B cell (primary cell): ENCODE measurements around the gene NTM. TPM values are rescaled to one million over a fixed set of nuclear protein-coding genes. Genes with fewer than 3 reads are reported as not detected.

ENCODE experiments used
- ATAC-seq: fragments of 200-7000 bp; cut with Tn5 transposase; one replicate; pipeline ENCODE4 v1.10.0; 2021; ENCODE audit warnings: low read depth, mild to moderate bottlenecking, moderate number of reproducible peaks, moderate library complexity
- CTCF ChIA-PET: fragments of 350-600 bp; sonication (Branson Sonifier 250); formaldehyde crosslinking; loops from one replicate; lab custom pipeline; 2021; ENCODE audit warnings: antibody characterized with exemption, inconsistent platforms; lab: Charles Lee
- POLR2A ChIA-PET: fragments of 350-600 bp; sonication (Branson Sonifier 250); formaldehyde crosslinking; loops from one replicate; lab custom pipeline; 2021; ENCODE audit warnings: antibody characterized with exemption; lab: Charles Lee
- DNase-seq: peaks from one replicate; pipeline ENCODE4 v3.0.0; 2013
- H2AFZ ChIP-seq: 2 replicates; pipeline ENCODE4 v1.6.1; 2012; ENCODE audit warnings: mild to moderate bottlenecking, low read depth, low read length; ENCODE audit not compliant: insufficient read depth, poor library complexity, severe bottlenecking
- H3K27ac ChIP-seq, 2 donors: 1 replicate in 1 of 2; 2 replicates in 1 of 2; pipeline ENCODE4 v1.5.1; 2012 to 2013; ENCODE audit warnings: low read length in 2 of 2, mild to moderate bottlenecking in 2 of 2, moderate library complexity in 1 of 2
- H3K27me3 ChIP-seq, 4 experiments: fragments of 200-600 bp in 1 of 4; sonication (generic) in 1 of 4; replicated peaks in 1 of 4; 1 replicate in 2 of 4; 2 replicates in 2 of 4; pipeline versions ENCODE4 v1.6.1 to v1.7.0; 2013 to 2016; ENCODE audit warnings: low read length in 3 of 4, mild to moderate bottlenecking in 2 of 4, mixed read lengths in 1 of 4, moderate library complexity in 1 of 4; ENCODE audit not compliant: insufficient read depth in 4 of 4, control insufficient read depth in 3 of 4; ENCODE audit errors: control extremely low read depth in 1 of 4
- H3K36me3 ChIP-seq, 2 experiments: replicated peaks in 1 of 2; 1 replicate in 1 of 2; 2 replicates in 1 of 2; pipeline versions ENCODE4 v1.6.1 to v1.7.1; 2013; ENCODE audit warnings: low read length in 1 of 2; ENCODE audit not compliant: insufficient read depth in 2 of 2, control insufficient read depth in 1 of 2; ENCODE audit errors: control extremely low read depth in 1 of 2, extremely low read depth in 1 of 2
- H3K4me1 ChIP-seq, 2 donors: fragments of 200-600 bp in 1 of 2; sonication (generic) in 1 of 2; 1 replicate in 1 of 2; 2 replicates in 1 of 2; pipeline versions ENCODE4 v1.5.1 to v1.6.1; 2013 to 2017; ENCODE audit warnings: low read length in 2 of 2; ENCODE audit not compliant: control insufficient read depth in 2 of 2, insufficient read depth in 2 of 2
- H3K4me2 ChIP-seq: replicated peaks from 2 replicates; pipeline ENCODE3; 2012; ENCODE audit warnings: mild to moderate bottlenecking, low read depth, low read length; ENCODE audit not compliant: poor library complexity, severe bottlenecking
- H3K4me3 ChIP-seq, 5 experiments: fragments of 200-600 bp in 1 of 5; sonication (generic) in 1 of 5; 1 replicate in 3 of 5; 2 replicates in 2 of 5; pipeline versions ENCODE4 v1.5.1 to v1.7.0; 2011 to 2016; ENCODE audit warnings: low read length in 4 of 5, mild to moderate bottlenecking in 4 of 5, low read depth in 2 of 5, control low read depth in 1 of 5, moderate library complexity in 1 of 5; ENCODE audit not compliant: insufficient read depth in 1 of 5; ENCODE audit errors: control extremely low read depth in 1 of 5, extremely low read depth in 1 of 5
- H3K79me2 ChIP-seq: fragments of 200-600 bp; sonication (generic); one replicate; pipeline ENCODE4 v1.6.0; 2016; ENCODE audit warnings: low read length; ENCODE audit not compliant: control insufficient read depth, insufficient read depth
- H3K9ac ChIP-seq: fragments of 200-600 bp; sonication (generic); 2 replicates; pipeline ENCODE4 v1.6.1; 2017; ENCODE audit warnings: mild to moderate bottlenecking, low read length, moderate library complexity
- H3K9me3 ChIP-seq, 3 donors: one replicate each; pipeline versions ENCODE4 v1.6.1 to v1.7.1; 2013; ENCODE audit warnings: low read length in 2 of 3; ENCODE audit not compliant: control insufficient read depth in 2 of 3, insufficient read depth in 1 of 3; ENCODE audit errors: control extremely low read depth in 1 of 3
- H4K20me1 ChIP-seq: 2 replicates; pipeline ENCODE4 v1.6.0; 2012; ENCODE audit warnings: mild to moderate bottlenecking, low read length; ENCODE audit not compliant: insufficient read depth, control insufficient read depth, poor library complexity, severe bottlenecking
- H3K27ac Mint-ChIP-seq: one replicate; pipeline ENCODE4 v1.8.0; 2021; ENCODE audit warnings: mixed read lengths
- H3K27me3 Mint-ChIP-seq: one replicate; pipeline ENCODE4 v1.8.0; 2021; ENCODE audit warnings: mixed read lengths
- H3K4me1 Mint-ChIP-seq: one replicate; pipeline ENCODE4 v1.8.0; 2021; ENCODE audit warnings: mixed read lengths
- H3K4me3 Mint-ChIP-seq: one replicate; pipeline ENCODE4 v1.8.0; 2021; ENCODE audit warnings: mixed read lengths
- H3K9me3 Mint-ChIP-seq: one replicate; pipeline ENCODE4 v1.8.0; 2022; ENCODE audit warnings: mixed read lengths; ENCODE audit not compliant: insufficient read depth
- EZH2 ChIP-seq: IDR thresholded peaks from 2 replicates; pipeline ENCODE4 v1.6.1; 2012; ENCODE audit warnings: borderline replicate concordance, low read depth, mild to moderate bottlenecking, moderate library complexity, low read length; ENCODE audit not compliant: insufficient read depth, poor library complexity, severe bottlenecking
- WGBS: methylation state at CpG from one replicate; pipeline ENCODE4 v1.1.5; 2013; ENCODE audit warnings: missing lambda C conversion rate; ENCODE audit not compliant: insufficient coverage; 5-methylcytosine and 5-hydroxymethylcytosine counted together
- intact Hi-C: fragments of 100-400 bp; cut with micrococcal nuclease; formaldehyde crosslinking; loops from one replicate; pipeline ENCODE4 v1.10.0; 2022
- polyA plus RNA-seq: library from polyadenylated mRNA; depleted of rRNA; stranded (reverse); fragments of >200 nt; gene quantifications from 2 replicates; pipeline ENCODE4 v1.2.3, GENCODE V29; 2012
- total RNA-seq, 2 donors: library from RNA; stranded (reverse); fragments of 120-200 nt in 1 of 2; gene quantifications; 1 replicate in 1 of 2; 2 replicates in 1 of 2; pipeline versions ENCODE4 v1.2.3 to v1.2.4, GENCODE V29; 2013 to 2022
- TF ChIP-seq, protein P1 (sequence below): fragments of 200-600 bp; IDR thresholded peaks from one replicate; pipeline ENCODE4 v1.8.0; 2022; ENCODE audit warnings: antibody characterized with exemption, mild to moderate bottlenecking

NTM gene
- total and polyA plus RNA-seq, 2 donors (not counting 1 experiment from before 2014, with no cell fraction given) = not detected

DNA sequence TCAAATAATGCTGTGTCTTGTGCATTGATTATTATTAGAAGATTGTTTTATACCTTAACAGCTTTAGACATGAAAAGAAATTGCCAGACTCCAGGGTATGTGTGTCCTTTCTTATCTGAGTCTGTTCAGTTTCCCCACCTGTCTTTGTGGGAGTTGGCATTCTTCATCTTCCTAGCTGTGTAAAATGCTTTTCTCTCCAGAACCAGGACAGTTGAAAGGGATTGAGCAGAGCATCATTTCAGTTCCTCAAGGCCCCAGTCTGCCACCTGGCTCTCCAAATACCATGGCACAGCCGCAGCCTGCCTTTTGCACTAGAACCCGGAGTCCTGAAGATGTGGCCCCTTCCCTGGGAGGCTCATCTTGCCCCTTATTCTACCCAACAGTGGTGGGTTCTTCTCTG is 851.9 kb downstream of the NTM start:
- H3K36me3 ChIP-seq = no peaks in the 10 kb centered on the region
- H3K9me3 ChIP-seq = peaks cover 0 to 18% (median 0%) of the 10 kb centered on the region in 3 donors
- DNase-seq (no peak), ATAC-seq (no peak)
- H3K27ac Mint-ChIP-seq = no peak overlapping the region
- H3K4me1 Mint-ChIP-seq = no peaks in the 10 kb centered on the region
- no peak for TF ChIP-seq EZH2
- TF ChIP-seq, protein P1, sequence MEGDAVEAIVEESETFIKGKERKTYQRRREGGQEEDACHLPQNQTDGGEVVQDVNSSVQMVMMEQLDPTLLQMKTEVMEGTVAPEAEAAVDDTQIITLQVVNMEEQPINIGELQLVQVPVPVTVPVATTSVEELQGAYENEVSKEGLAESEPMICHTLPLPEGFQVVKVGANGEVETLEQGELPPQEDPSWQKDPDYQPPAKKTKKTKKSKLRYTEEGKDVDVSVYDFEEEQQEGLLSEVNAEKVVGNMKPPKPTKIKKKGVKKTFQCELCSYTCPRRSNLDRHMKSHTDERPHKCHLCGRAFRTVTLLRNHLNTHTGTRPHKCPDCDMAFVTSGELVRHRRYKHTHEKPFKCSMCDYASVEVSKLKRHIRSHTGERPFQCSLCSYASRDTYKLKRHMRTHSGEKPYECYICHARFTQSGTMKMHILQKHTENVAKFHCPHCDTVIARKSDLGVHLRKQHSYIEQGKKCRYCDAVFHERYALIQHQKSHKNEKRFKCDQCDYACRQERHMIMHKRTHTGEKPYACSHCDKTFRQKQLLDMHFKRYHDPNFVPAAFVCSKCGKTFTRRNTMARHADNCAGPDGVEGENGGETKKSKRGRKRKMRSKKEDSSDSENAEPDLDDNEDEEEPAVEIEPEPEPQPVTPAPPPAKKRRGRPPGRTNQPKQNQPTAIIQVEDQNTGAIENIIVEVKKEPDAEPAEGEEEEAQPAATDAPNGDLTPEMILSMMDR = no peak
- intact Hi-C loops = no loop called here
- H3K4me3 ChIP-seq = no peak overlapping the region
- POLR2A ChIA-PET = no interaction called here
- no peak overlapping the region for H3K4me3 Mint-ChIP-seq
- H3K9ac ChIP-seq = no peak overlapping the region
- no peaks in the 10 kb centered on the region for H3K27me3 Mint-ChIP-seq
- H3K4me2 ChIP-seq = no peak overlapping the region
- WGBS = 75% methylated on average over 2 of the region's 2 CpGs
- H3K79me2 ChIP-seq = no peaks in the 10 kb centered on the region
- H3K27ac ChIP-seq = no peak overlapping the region
- CTCF ChIA-PET = no interaction called here
- no peaks in the 10 kb centered on the region for H3K4me1 ChIP-seq
- peaks cover 4% of the 10 kb centered on the region for H3K9me3 Mint-ChIP-seq
- no peak overlapping the region for H2AFZ ChIP-seq
- no peaks in the 10 kb centered on the region for H4K20me1 ChIP-seq
- H3K27me3 ChIP-seq = no peaks in the 10 kb centered on the region

DNA sequence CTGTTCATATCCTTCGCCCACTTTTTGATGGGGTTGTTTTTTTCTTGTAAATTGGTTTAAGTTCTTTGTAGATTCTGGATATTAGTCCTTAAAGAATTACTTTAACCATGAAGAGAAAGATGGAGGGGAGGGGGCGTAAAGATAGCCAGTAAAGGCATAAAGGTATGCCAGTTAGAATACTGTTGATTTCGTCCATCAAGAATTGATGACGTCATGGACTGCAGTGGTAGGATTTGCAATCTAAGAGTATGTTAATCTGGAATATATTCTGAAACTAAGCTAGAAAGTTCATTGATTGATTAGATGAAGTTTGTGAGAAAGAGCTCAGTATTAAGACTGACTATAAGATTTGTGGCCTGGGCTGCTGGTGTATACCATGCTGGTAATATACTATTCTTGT is 856.1 kb downstream of the NTM start:
- no peak for ATAC-seq

More for the DNA sequence above, 856.1 kb downstream of the NTM start:
- Histone ChIP-seq H3K79me2 (no peaks in the 10 kb centered on the region), H3K4me1 (no peaks in the 10 kb centered on the region), H3K9ac (no peak overlapping the region), H3K9me3 (peaks cover 0 to 14% (median 2%) of the 10 kb centered on the region in 3 donors), H3K36me3 (no peaks in the 10 kb centered on the region), H2AFZ (no peak overlapping the region), H3K27ac (no peak overlapping the region), H3K4me3 (no peak overlapping the region), H3K27me3 (no peaks in the 10 kb centered on the region), H4K20me1 (no peaks in the 10 kb centered on the region), H3K4me2 (no peak overlapping the region)
- DNase-seq = no peak
- CTCF ChIA-PET = no interaction called here
- WGBS = 94% methylated on average over 3 of the region's 4 CpGs
- peaks cover 6% of the 10 kb centered on the region for H3K9me3 Mint-ChIP-seq
- no peak for TF ChIP-seq EZH2
- TF ChIP-seq, protein P1 = no peak
- no peak overlapping the region for H3K27ac Mint-ChIP-seq
- H3K4me3 Mint-ChIP-seq = no peak overlapping the region
- H3K27me3 Mint-ChIP-seq = no peaks in the 10 kb centered on the region
- no peaks in the 10 kb centered on the region for H3K4me1 Mint-ChIP-seq
- POLR2A ChIA-PET = no interaction called here
- intact Hi-C loops = no loop called here
